CD4-positive, alpha-beta T cell (primary cell): ENCODE measurements around the gene CASZ1. TPM values are rescaled to one million over a fixed set of nuclear protein-coding genes. Genes with fewer than 3 reads are reported as not detected.

ENCODE experiments used
- ATAC-seq: fragments of 200-7000 bp; cut with Tn5 transposase; one replicate; pipeline ENCODE4 v1.10.0; 2022; ENCODE audit warnings: mild to moderate bottlenecking; ENCODE audit not compliant: poor library complexity
- CTCF ChIA-PET: fragments of 350-600 bp; sonication (Branson Sonifier 250); formaldehyde crosslinking; loops from one replicate; lab custom pipeline; 2021; ENCODE audit warnings: antibody characterized with exemption, inconsistent platforms; lab: Charles Lee
- POLR2A ChIA-PET: fragments of 350-600 bp; sonication (Branson Sonifier 250); formaldehyde crosslinking; loops from one replicate; lab custom pipeline; 2021; ENCODE audit warnings: antibody characterized with exemption, inconsistent platforms; lab: Charles Lee
- DNase-seq, 14 experiments: peaks; one replicate each; pipeline ENCODE4 v3.0.0-alpha.2; 2013 to 2020; ENCODE audit warnings: mixed read lengths in 2 of 14
- H3K27ac ChIP-seq, 2 donors: one replicate each; pipeline versions ENCODE4 v1.5.1 to v1.7.0; 2013; ENCODE audit warnings: low read length in 2 of 2, low read depth in 1 of 2, mild to moderate bottlenecking in 1 of 2
- H3K27me3 ChIP-seq, 2 experiments: 1 replicate in 1 of 2; 2 replicates in 1 of 2; pipeline versions ENCODE4 v1.6.1 to v1.7.0; 2013; ENCODE audit warnings: low read length in 2 of 2, control low read depth in 1 of 2, mild to moderate bottlenecking in 1 of 2, moderate library complexity in 1 of 2; ENCODE audit not compliant: insufficient read depth in 2 of 2, control insufficient read depth in 1 of 2
- H3K36me3 ChIP-seq: one replicate; pipeline ENCODE4 v1.6.1; 2013; ENCODE audit warnings: low read length, control low read depth; ENCODE audit not compliant: insufficient read depth
- H3K4me1 ChIP-seq: one replicate; pipeline ENCODE4 v1.6.1; 2013; ENCODE audit warnings: low read length, control low read depth; ENCODE audit not compliant: insufficient read depth
- H3K4me3 ChIP-seq: one replicate; pipeline ENCODE4 v1.5.1; 2013; ENCODE audit warnings: mild to moderate bottlenecking, low read length, moderate library complexity
- H3K9me3 ChIP-seq, 2 experiments: 1 replicate in 1 of 2; 2 replicates in 1 of 2; pipeline versions ENCODE4 v1.6.1 to v1.7.0; 2013; ENCODE audit warnings: low read length in 2 of 2, mild to moderate bottlenecking in 2 of 2, control low read depth in 1 of 2, moderate library complexity in 1 of 2; ENCODE audit not compliant: control insufficient read depth in 1 of 2, insufficient read depth in 1 of 2
- H3K27ac Mint-ChIP-seq: one replicate; pipeline ENCODE4 v1.8.0; 2020; ENCODE audit warnings: mixed read lengths
- H3K27me3 Mint-ChIP-seq: one replicate; pipeline ENCODE4 v1.8.0; 2021; ENCODE audit warnings: mixed read lengths
- H3K36me3 Mint-ChIP-seq: one replicate; pipeline ENCODE4 v1.8.0; 2021; ENCODE audit warnings: low read depth, mixed read lengths
- H3K4me1 Mint-ChIP-seq: one replicate; pipeline ENCODE4 v1.8.0; 2021; ENCODE audit warnings: low read depth, mixed read lengths
- H3K4me3 Mint-ChIP-seq: one replicate; pipeline ENCODE4 v1.8.0; 2020; ENCODE audit warnings: mild to moderate bottlenecking, mixed read lengths
- H3K9me3 Mint-ChIP-seq: one replicate; pipeline ENCODE4 v1.8.0; 2020; ENCODE audit warnings: mixed read lengths
- intact Hi-C, 2 experiments: fragments of 100-400 bp; cut with DNase I in 1 of 2; cut with micrococcal nuclease in 1 of 2; formaldehyde crosslinking; loops; one replicate each; pipeline versions ENCODE4 v1.15.1 to v1.9.0; 2023 to 2025; cut with DNase I, micrococcal nuclease
- total RNA-seq, 174 experiments: library from RNA in 2 of 174; stranded (reverse) in 2 of 174; gene quantifications; one replicate each; pipeline ENCODE4 v1.2.3 and lab custom pipeline; 2021 to 2026
- TF ChIP-seq, protein P1 (sequence below): fragments of 200-600 bp; IDR thresholded peaks from one replicate; pipeline ENCODE4 v1.8.0; 2022; ENCODE audit warnings: antibody characterized with exemption, mild to moderate bottlenecking

Gene CASZ1
- total RNA-seq, 2 experiments from 2014 or later: 21.8 to 22.8 TPM

- no peak for DNase-seq
- ATAC-seq: no peak
- Mint-ChIP-seq H3K4me1 (peaks cover 7% of the 10 kb centered on the region), H3K27ac (no peak overlapping the region), H3K36me3 (no peaks in the 10 kb centered on the region), H3K4me3 (peak overlapping the region; percentile 34), H3K27me3 (no peaks in the 10 kb centered on the region), H3K9me3 (no peaks in the 10 kb centered on the region)
- intact Hi-C loops: no loop called here
- Histone ChIP-seq H3K27me3 (no peaks in the 10 kb centered on the region), H3K9me3 (no peaks in the 10 kb centered on the region), H3K27ac (no peak overlapping the region), H3K36me3 (peaks cover 2% of the 10 kb centered on the region), H3K4me3 (no peak overlapping the region), H3K4me1 (peaks cover 18% of the 10 kb centered on the region)
- TF ChIP-seq, protein P1, sequence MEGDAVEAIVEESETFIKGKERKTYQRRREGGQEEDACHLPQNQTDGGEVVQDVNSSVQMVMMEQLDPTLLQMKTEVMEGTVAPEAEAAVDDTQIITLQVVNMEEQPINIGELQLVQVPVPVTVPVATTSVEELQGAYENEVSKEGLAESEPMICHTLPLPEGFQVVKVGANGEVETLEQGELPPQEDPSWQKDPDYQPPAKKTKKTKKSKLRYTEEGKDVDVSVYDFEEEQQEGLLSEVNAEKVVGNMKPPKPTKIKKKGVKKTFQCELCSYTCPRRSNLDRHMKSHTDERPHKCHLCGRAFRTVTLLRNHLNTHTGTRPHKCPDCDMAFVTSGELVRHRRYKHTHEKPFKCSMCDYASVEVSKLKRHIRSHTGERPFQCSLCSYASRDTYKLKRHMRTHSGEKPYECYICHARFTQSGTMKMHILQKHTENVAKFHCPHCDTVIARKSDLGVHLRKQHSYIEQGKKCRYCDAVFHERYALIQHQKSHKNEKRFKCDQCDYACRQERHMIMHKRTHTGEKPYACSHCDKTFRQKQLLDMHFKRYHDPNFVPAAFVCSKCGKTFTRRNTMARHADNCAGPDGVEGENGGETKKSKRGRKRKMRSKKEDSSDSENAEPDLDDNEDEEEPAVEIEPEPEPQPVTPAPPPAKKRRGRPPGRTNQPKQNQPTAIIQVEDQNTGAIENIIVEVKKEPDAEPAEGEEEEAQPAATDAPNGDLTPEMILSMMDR: no peak
- POLR2A ChIA-PET: no interaction called here
- CTCF ChIA-PET: no interaction called here
Measured at GRCh38 chr1:10687782-10688408, 108.6 kb downstream of the CASZ1 start.

DNA sequence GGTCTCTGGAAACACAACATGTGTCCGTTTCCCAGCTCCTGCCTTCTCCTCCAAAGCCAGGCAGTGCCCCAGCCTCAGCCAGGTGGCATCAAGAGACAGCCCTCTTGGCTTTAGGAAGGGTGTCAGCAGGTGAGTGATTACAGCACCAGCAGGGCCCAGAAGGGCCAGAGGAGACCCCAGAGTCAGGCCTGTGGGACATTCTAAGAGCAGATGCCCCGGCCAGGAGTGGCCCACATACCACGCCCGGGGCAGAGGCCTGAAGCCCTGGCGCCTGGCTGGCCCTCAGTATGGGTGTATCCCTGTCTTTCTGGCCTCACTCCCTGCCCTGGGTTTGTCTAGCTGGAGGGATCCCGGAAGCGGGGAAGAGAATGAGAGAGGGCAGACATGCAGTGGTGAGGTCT is 109.2 kb downstream of the CASZ1 start:
- Mint-ChIP-seq H3K27ac (no peak overlapping the region), H3K9me3 (no peaks in the 10 kb centered on the region)

GRCh38 chr1:10686404-10687040 is 109.9 kb downstream of the CASZ1 start:
- POLR2A ChIA-PET: no interaction called here
- Histone ChIP-seq H3K27me3 (no peaks in the 10 kb centered on the region), H3K4me3 (no peak overlapping the region), H3K36me3 (peaks cover 2% of the 10 kb centered on the region), H3K27ac (no peak overlapping the region), H3K4me1 (peaks cover 4% of the 10 kb centered on the region), H3K9me3 (peaks cover 0 to 3% of the 10 kb centered on the region in 2 experiments)
- no peaks in the 10 kb centered on the region for H3K4me1 Mint-ChIP-seq
- no peaks in the 10 kb centered on the region for H3K27me3 Mint-ChIP-seq
- no peaks in the 10 kb centered on the region for H3K9me3 Mint-ChIP-seq
- H3K27ac Mint-ChIP-seq: no peak overlapping the region
- DNase-seq: no peak
- no peak for ATAC-seq
- TF ChIP-seq, protein P1: no peak
- H3K36me3 Mint-ChIP-seq: no peaks in the 10 kb centered on the region
- H3K4me3 Mint-ChIP-seq: no peak overlapping the region
- intact Hi-C loops: no loop called here
- CTCF ChIA-PET: no interaction called here

More for the DNA sequence above, 109.2 kb downstream of the CASZ1 start:
- Mint-ChIP-seq H3K4me1 (peaks cover under 1% of the 10 kb centered on the region), H3K4me3 (no peak overlapping the region), H3K27me3 (no peaks in the 10 kb centered on the region), H3K36me3 (no peaks in the 10 kb centered on the region)
- Histone ChIP-seq H3K9me3 (peaks cover 0 to 3% of the 10 kb centered on the region in 2 experiments), H3K4me3 (no peak overlapping the region), H3K36me3 (peaks cover 2% of the 10 kb centered on the region), H3K27ac (no peak overlapping the region), H3K4me1 (peaks cover 11% of the 10 kb centered on the region), H3K27me3 (no peaks in the 10 kb centered on the region)
- POLR2A ChIA-PET: no interaction called here
- TF ChIP-seq, protein P1: no peak
- CTCF ChIA-PET: no interaction called here
- no peak for DNase-seq
- ATAC-seq: no peak
- intact Hi-C loops: no loop called here
